Trophoblast cell (in vitro differentiated cells and primary cell): ENCODE measurements around the gene PRCC.

Source experiments
- DNase-seq, 2 donors: peaks; one replicate each; pipeline ENCODE4 v3.0.0-alpha.2; 2016
- H2AFZ ChIP-seq: 2 replicates; pipeline ENCODE4 v1.6.1; 2013; ENCODE audit warnings: low read length, moderate library complexity, mild to moderate bottlenecking; ENCODE audit not compliant: insufficient read depth, poor library complexity
- H2AK5ac ChIP-seq: 2 replicates; pipeline ENCODE4 v1.6.1; 2013; ENCODE audit warnings: mild to moderate bottlenecking, low read length
- H2BK120ac ChIP-seq: 2 replicates; pipeline ENCODE4 v1.6.1; 2013; ENCODE audit warnings: low read length, mild to moderate bottlenecking, moderate library complexity; ENCODE audit not compliant: insufficient read depth, poor library complexity
- H2BK12ac ChIP-seq: 2 replicates; pipeline ENCODE4 v1.6.1; 2013; ENCODE audit warnings: mild to moderate bottlenecking, low read length, moderate library complexity
- H2BK5ac ChIP-seq: 2 replicates; pipeline ENCODE4 v1.6.1; 2013; ENCODE audit warnings: low read length, low read depth, moderate library complexity, mild to moderate bottlenecking; ENCODE audit not compliant: poor library complexity
- H3K14ac ChIP-seq: 2 replicates; pipeline ENCODE4 v1.6.1; 2013; ENCODE audit warnings: mild to moderate bottlenecking, low read length
- H3K18ac ChIP-seq: 2 replicates; pipeline ENCODE4 v1.6.1; 2013; ENCODE audit warnings: mild to moderate bottlenecking, low read length
- H3K23ac ChIP-seq: 2 replicates; pipeline ENCODE4 v1.6.1; 2013; ENCODE audit warnings: low read length
- H3K27ac ChIP-seq: 2 replicates; pipeline ENCODE4 v1.5.1; 2013; ENCODE audit warnings: low read depth, mild to moderate bottlenecking, inconsistent platforms, low read length, moderate library complexity
- H3K27me3 ChIP-seq: 2 replicates; pipeline ENCODE4 v1.6.1; 2013; ENCODE audit warnings: inconsistent platforms, mild to moderate bottlenecking, low read length, moderate library complexity; ENCODE audit not compliant: insufficient read depth
- H3K36me3 ChIP-seq, 2 experiments: 1 replicate in 1 of 2; 2 replicates in 1 of 2; pipeline ENCODE4 v1.6.1; 2013; ENCODE audit warnings: low read length in 2 of 2, mild to moderate bottlenecking in 2 of 2, moderate library complexity in 1 of 2; ENCODE audit not compliant: insufficient read depth in 2 of 2, control insufficient read depth in 1 of 2
- H3K4ac ChIP-seq: 2 replicates; pipeline ENCODE4 v1.6.1; 2013; ENCODE audit warnings: low read depth, mild to moderate bottlenecking, low read length, moderate library complexity
- H3K4me1 ChIP-seq, 2 experiments: 1 replicate in 1 of 2; 2 replicates in 1 of 2; pipeline ENCODE4 v1.6.1; 2013; ENCODE audit warnings: low read length in 2 of 2, mild to moderate bottlenecking in 2 of 2, moderate library complexity in 1 of 2; ENCODE audit not compliant: insufficient read depth in 2 of 2, control insufficient read depth in 1 of 2
- H3K4me2 ChIP-seq: 2 replicates; pipeline ENCODE4 v1.6.1; 2013; ENCODE audit warnings: inconsistent platforms, mild to moderate bottlenecking, low read length, moderate library complexity
- H3K4me3 ChIP-seq: 2 replicates; pipeline ENCODE4 v1.5.1; 2013; ENCODE audit warnings: mild to moderate bottlenecking, low read depth, low read length, inconsistent platforms
- H3K79me1 ChIP-seq: one replicate; pipeline ENCODE4 v1.6.1; 2013; ENCODE audit warnings: low read length
- H3K79me2 ChIP-seq: 2 replicates; pipeline ENCODE4 v1.6.1; 2013; ENCODE audit warnings: low read length, mild to moderate bottlenecking; ENCODE audit not compliant: control insufficient read depth, insufficient read depth, poor library complexity
- H3K9ac ChIP-seq: 2 replicates; pipeline ENCODE4 v1.6.1; 2013; ENCODE audit warnings: mild to moderate bottlenecking, low read length
- H3K9me3 ChIP-seq: 2 replicates; pipeline ENCODE4 v1.6.1; 2013; ENCODE audit warnings: low read depth, mild to moderate bottlenecking, control low read depth, inconsistent platforms, low read length; ENCODE audit not compliant: insufficient read depth
- H4K12ac ChIP-seq: 2 replicates; pipeline ENCODE4 v1.6.1; 2013; ENCODE audit warnings: low read depth, mild to moderate bottlenecking, low read length, moderate library complexity
- H4K8ac ChIP-seq: 2 replicates; pipeline ENCODE4 v1.6.1; 2013; ENCODE audit warnings: low read depth, mild to moderate bottlenecking, low read length, moderate library complexity
- H4K91ac ChIP-seq: one replicate; pipeline ENCODE4 v1.6.1; 2013; ENCODE audit warnings: low read depth, mild to moderate bottlenecking, low read length, moderate library complexity
- WGBS: extraction: QIAGEN DNeasy Blood & Tissue Kit; methylation state at CpG from one replicate; pipeline ENCODE4 v1.1.7; 2013; ENCODE audit warnings: missing lambda C conversion rate; ENCODE audit not compliant: insufficient read length, insufficient coverage; ENCODE audit errors: extremely low coverage; 5-methylcytosine and 5-hydroxymethylcytosine counted together

The PRCC gene

GRCh38 chr1:156806512-156807440 lies 39.4 kb downstream of the PRCC start:
- H3K79me1 ChIP-seq, result no peaks in the 10 kb centered on the region
- no CpG with 5 or more reads among the region's 7 CpGs for WGBS

GRCh38 chr1:156807627-156808026 lies 40.3 kb downstream of the PRCC start:
- DNase-seq, result no peak
- H3K9ac ChIP-seq, result no peak overlapping the region
- H3K27ac ChIP-seq, result no peak overlapping the region
- no peak overlapping the region for H2AFZ ChIP-seq
- H2AK5ac ChIP-seq, result no peak overlapping the region
- peaks cover 2% of the 10 kb centered on the region for H3K9me3 ChIP-seq
- no peak overlapping the region for H3K4ac ChIP-seq
- no peak overlapping the region for H3K4me3 ChIP-seq
- H2BK5ac ChIP-seq, result no peak overlapping the region
- H3K4me1 ChIP-seq, result no peaks in the 10 kb centered on the region
- no peak overlapping the region for H2BK120ac ChIP-seq
- H3K79me2 ChIP-seq, result no peaks in the 10 kb centered on the region
- whole genome bisulfite sequencing, result no CpG with 5 or more reads among the region's 2 CpGs
- no peak overlapping the region for H4K91ac ChIP-seq
- no peaks in the 10 kb centered on the region for H3K79me1 ChIP-seq
- peaks cover 0 to under 1% of the 10 kb centered on the region in 2 experiments for H3K36me3 ChIP-seq
- no peak overlapping the region for H4K8ac ChIP-seq
- no peak overlapping the region for H2BK12ac ChIP-seq
- H3K27me3 ChIP-seq, result no peaks in the 10 kb centered on the region
- no peak overlapping the region for H3K14ac ChIP-seq
- H3K18ac ChIP-seq, result no peak overlapping the region
- no peak overlapping the region for H3K4me2 ChIP-seq
- no peak overlapping the region for H4K12ac ChIP-seq
- H3K23ac ChIP-seq, result no peak overlapping the region

More at GRCh38 chr1:156806512-156807440, 39.4 kb downstream of the PRCC start:
- H2BK12ac ChIP-seq, result no peak overlapping the region
- H2BK120ac ChIP-seq, result no peak overlapping the region
- no peak overlapping the region for H3K9ac ChIP-seq
- H3K36me3 ChIP-seq, result peaks cover 4 to 6% of the 10 kb centered on the region in 2 experiments
- no peaks in the 10 kb centered on the region for H3K79me2 ChIP-seq
- no peak overlapping the region for H4K12ac ChIP-seq
- no peak for DNase-seq
- H4K8ac ChIP-seq, result no peak overlapping the region
- H3K4me1 ChIP-seq, result no peaks in the 10 kb centered on the region
- no peak overlapping the region for H3K4ac ChIP-seq
- no peak overlapping the region for H3K4me2 ChIP-seq
- H2BK5ac ChIP-seq, result no peak overlapping the region
- H2AFZ ChIP-seq, result no peak overlapping the region
- no peak overlapping the region for H2AK5ac ChIP-seq
- H3K27me3 ChIP-seq, result no peaks in the 10 kb centered on the region
- no peak overlapping the region for H3K18ac ChIP-seq
- H3K23ac ChIP-seq, result no peak overlapping the region
- H3K4me3 ChIP-seq, result no peak overlapping the region
- no peak overlapping the region for H3K14ac ChIP-seq
- no peak overlapping the region for H4K91ac ChIP-seq
- H3K9me3 ChIP-seq, result no peaks in the 10 kb centered on the region
- no peak overlapping the region for H3K27ac ChIP-seq

- no peak overlapping the region for H2AK5ac ChIP-seq
- peaks cover 0 to under 1% of the 10 kb centered on the region in 2 experiments for H3K4me1 ChIP-seq
- H3K14ac ChIP-seq, result no peak overlapping the region
- H3K23ac ChIP-seq, result no peak overlapping the region
- no peak for DNase-seq
- no peak overlapping the region for H3K27ac ChIP-seq
- H3K9ac ChIP-seq, result no peak overlapping the region
- no peak overlapping the region for H3K4me2 ChIP-seq
- H3K36me3 ChIP-seq, result no peaks in the 10 kb centered on the region
- no peak overlapping the region for H4K8ac ChIP-seq
- H3K9me3 ChIP-seq, result peaks cover 2% of the 10 kb centered on the region
- H2BK120ac ChIP-seq, result no peak overlapping the region
- WGBS, result no CpG with 5 or more reads among the region's 16 CpGs
- H3K27me3 ChIP-seq, result no peaks in the 10 kb centered on the region
- H3K18ac ChIP-seq, result no peak overlapping the region
- no peak overlapping the region for H3K4ac ChIP-seq
- H3K4me3 ChIP-seq, result no peak overlapping the region
- no peak overlapping the region for H2BK12ac ChIP-seq
- H3K79me2 ChIP-seq, result no peaks in the 10 kb centered on the region
- no peak overlapping the region for H4K12ac ChIP-seq
- H2AFZ ChIP-seq, result no peak overlapping the region
- no peak overlapping the region for H4K91ac ChIP-seq
- H2BK5ac ChIP-seq, result no peak overlapping the region
- H3K79me1 ChIP-seq, result no peaks in the 10 kb centered on the region
Measured at GRCh38 chr1:156808186-156809030, 41.1 kb downstream of the PRCC start.

DNA sequence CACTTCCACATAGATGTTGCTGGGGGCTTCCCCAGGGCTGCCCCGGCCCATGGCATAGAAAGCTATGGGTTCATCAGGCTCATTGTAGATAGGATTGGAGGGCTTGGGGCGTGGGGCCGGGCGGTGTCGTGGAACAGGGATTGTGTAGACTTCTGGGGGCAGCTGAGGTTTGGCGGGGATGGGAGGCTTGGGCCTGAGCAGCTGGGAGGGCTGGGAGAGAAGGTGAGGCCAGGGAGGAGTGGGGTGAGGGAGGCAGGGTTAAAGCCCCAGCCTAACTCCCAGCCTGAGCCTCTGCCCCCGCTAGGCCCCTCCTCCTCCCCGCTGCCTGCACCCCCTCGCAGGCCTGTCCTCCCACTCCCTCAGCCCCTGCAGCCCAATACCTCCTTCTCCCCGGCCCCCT lies 41.9 kb downstream of the PRCC start:
- no peak overlapping the region for H2AFZ ChIP-seq
- H3K4me3 ChIP-seq, result no peak overlapping the region
- H4K8ac ChIP-seq, result no peak overlapping the region
- no peak overlapping the region for H3K4ac ChIP-seq
- H3K79me1 ChIP-seq, result no peaks in the 10 kb centered on the region
- peaks cover 2% of the 10 kb centered on the region for H3K9me3 ChIP-seq
- no peak overlapping the region for H2BK12ac ChIP-seq
- no peak for DNase-seq
- H3K36me3 ChIP-seq, result no peaks in the 10 kb centered on the region
- no peak overlapping the region for H2BK120ac ChIP-seq
- H4K91ac ChIP-seq, result no peak overlapping the region
- H3K9ac ChIP-seq, result no peak overlapping the region
- no peak overlapping the region for H3K23ac ChIP-seq
- H3K4me1 ChIP-seq, result peaks cover 7 to 8% of the 10 kb centered on the region in 2 experiments
- WGBS, result no CpG with 5 or more reads among the region's 10 CpGs
- H3K27ac ChIP-seq, result no peak overlapping the region
- H3K14ac ChIP-seq, result no peak overlapping the region
- no peak overlapping the region for H2BK5ac ChIP-seq
- H2AK5ac ChIP-seq, result no peak overlapping the region
- H3K79me2 ChIP-seq, result no peaks in the 10 kb centered on the region
- peaks cover 2% of the 10 kb centered on the region for H3K27me3 ChIP-seq
- H3K18ac ChIP-seq, result no peak overlapping the region
- H4K12ac ChIP-seq, result no peak overlapping the region
- H3K4me2 ChIP-seq, result no peak overlapping the region
